HL-60 (cell line): Measurements from ENCODE around the gene SLC16A9.

Source experiments
- DNase-seq, 2 experiments: peaks; one replicate each; pipeline ENCODE4 v3.0.0-alpha.2; 2010 to 2020; ENCODE audit warnings: low read depth in 1 of 2, low spot score in 1 of 2
- H3K27ac ChIP-seq: fragments of 250-450 bp; sonication (Bioruptor Pico); replicated peaks from 2 replicates; pipeline ENCODE4 v1.5.1; 2020; ENCODE audit warnings: mild to moderate bottlenecking, moderate library complexity
- H3K27me3 ChIP-seq: fragments of 250-450 bp; sonication (Bioruptor Pico); 2 replicates; pipeline ENCODE4 v1.5.1; 2021; ENCODE audit warnings: mild to moderate bottlenecking, moderate library complexity; ENCODE audit not compliant: insufficient read depth, poor library complexity, severe bottlenecking
- H3K4me3 ChIP-seq: replicated peaks from 2 replicates; pipeline ENCODE4 v1.5.1; 2011; ENCODE audit warnings: mild to moderate bottlenecking, control low read depth, low read length; ENCODE audit not compliant: insufficient read depth
- CTCF ChIP-seq: IDR thresholded peaks from one replicate; pipeline ENCODE4 v1.5.1; 2011; ENCODE audit warnings: low read length, control low read depth, inconsistent platforms; ENCODE audit not compliant: insufficient read depth
- GABPA ChIP-seq: IDR thresholded peaks from 2 replicates; pipeline ENCODE4 v1.6.1; 2012; ENCODE audit warnings: low read depth
- POLR2AphosphoS5 ChIP-seq: IDR thresholded peaks from 2 replicates; pipeline ENCODE4 v1.6.1; 2012; ENCODE audit warnings: low read depth
- REST ChIP-seq: IDR thresholded peaks from 2 replicates; pipeline ENCODE4 v1.6.1; 2012; ENCODE audit warnings: low read depth; ENCODE audit not compliant: insufficient replicate concordance
- SPI1 ChIP-seq: IDR thresholded peaks from 2 replicates; pipeline ENCODE4 v1.6.1; 2012; ENCODE audit warnings: low read depth, mild to moderate bottlenecking, borderline replicate concordance

Gene SLC16A9

GRCh38 chr10:59753267-59753666 lies 43.6 kb upstream of the SLC16A9 start, which contains the start of gene MRLN:
Gene MRLN (minus strand): TSS chr10:59753455.
- no peak within 1 kb of the TSS for H3K4me3 ChIP-seq
- H3K27ac ChIP-seq, result no peak within 1 kb of the TSS
- TF ChIP-seq POLR2AphosphoS5 (no peak), REST (no peak), GABPA (no peak), CTCF (no peak), SPI1 (no peak)
- no peaks in the 10 kb centered on the region for H3K27me3 ChIP-seq
- no peak for DNase-seq

GRCh38 chr10:59752278-59752940 lies 42.8 kb upstream of the SLC16A9 start:
- TF ChIP-seq REST (no peak), CTCF (no peak), POLR2AphosphoS5 (no peak), SPI1 (no peak), GABPA (no peak)
- DNase-seq, result no peak
- Histone ChIP-seq H3K27me3 (no peaks in the 10 kb centered on the region), H3K4me3 (no peak overlapping the region), H3K27ac (no peak overlapping the region)

- no peak for TF ChIP-seq SPI1
- no peak for TF ChIP-seq POLR2AphosphoS5
- TF ChIP-seq GABPA, result no peak
- TF ChIP-seq REST, result no peak
- no peak for TF ChIP-seq CTCF
- Histone ChIP-seq H3K4me3 (no peak overlapping the region), H3K27me3 (no peaks in the 10 kb centered on the region), H3K27ac (no peak overlapping the region)
- no peak for DNase-seq
Observed at GRCh38 chr10:59750155-59750945, 40.7 kb upstream of the SLC16A9 start.
